ENCODE results near the gene SPRR4.

SPRR4 gene

GRCh38 chr1:152983743-152984142, 13.3 kb downstream of the SPRR4 start, which contains the start of gene SPRR1A:
TSS of gene SPRR1A (plus strand) at chr1:152984081. CDS start at chr1:152985231, 1,150 bp downstream.
- Histone ChIP-seq H2AFZ (ENCODE audit: low read depth, low read length) (no peak within 1 kb of the TSS), H3K14ac (ENCODE audit: low read length in 2 of 2) (no peak within 1 kb of the TSS), H4K8ac (ENCODE audit: low read length) (no peak within 1 kb of the TSS), H3K27me3 (ENCODE audit: control insufficient read depth in 1 of 2, insufficient read depth in 1 of 2, low read length in 2 of 2) (peaks cover 0 to 11% of the 10 kb centered on the region in 2 experiments), H2BK12ac (ENCODE audit: low read length in 2 of 2) (no peak within 1 kb of the TSS), H3K79me1 (replicated peaks; ENCODE audit: low read length, poor library complexity, severe bottlenecking) (no peaks in the 10 kb centered on the region), H3K4me2 (ENCODE audit: low read length, poor library complexity, severe bottlenecking) (no peak within 1 kb of the TSS), H2BK5ac (ENCODE audit: low read depth, low read length, poor library complexity, severe bottlenecking) (no peak within 1 kb of the TSS), H3K9ac (ENCODE audit: low read length) (no peak within 1 kb of the TSS), H2BK15ac (ENCODE audit: low read depth, poor library complexity, severe bottlenecking) (no peak within 1 kb of the TSS), H3K27ac (ENCODE audit: low read length, poor library complexity, severe bottlenecking) (no peak within 1 kb of the TSS), H3K9me3 (ENCODE audit: control insufficient read depth, low read length) (no peaks in the 10 kb centered on the region), H2BK120ac (ENCODE audit: low read depth, low read length) (no peak within 1 kb of the TSS), H4K91ac (ENCODE audit: low read length) (no peak within 1 kb of the TSS), H3K18ac (ENCODE audit: low read depth in 1 of 2, low read length in 2 of 2) (no peak within 1 kb of the TSS), H3K36me3 (ENCODE audit: control insufficient read depth in 1 of 2, insufficient read depth in 2 of 2, low read depth in 1 of 2, low read length in 2 of 2) (no peaks in the 10 kb centered on the region), H2AK5ac (ENCODE audit: low read length, severe bottlenecking) (no peak within 1 kb of the TSS), H3K4me3 (ENCODE audit: insufficient read depth in 1 of 2, low read depth in 1 of 2, low read length in 2 of 2) (no peak within 1 kb of the TSS), H3K4ac (ENCODE audit: low read depth in 1 of 2, low read length in 2 of 2) (no peak within 1 kb of the TSS), H3K23ac (ENCODE audit: low read length in 2 of 2) (no peak within 1 kb of the TSS), H3K4me1 (ENCODE audit: control insufficient read depth, insufficient read depth, low read depth, low read length) (no peaks in the 10 kb centered on the region)
- DNase-seq: no peak
- 100% methylated on average over 2 of the region's 3 CpGs for WGBS

- Histone ChIP-seq H3K79me1 (replicated peaks; ENCODE audit: low read length, poor library complexity, severe bottlenecking) (no peaks in the 10 kb centered on the region), H3K4me3 (ENCODE audit: insufficient read depth in 1 of 2, low read depth in 1 of 2, low read length in 2 of 2) (no peak overlapping the region), H2AK5ac (ENCODE audit: low read length, severe bottlenecking) (no peak overlapping the region), H2BK15ac (ENCODE audit: low read depth, poor library complexity, severe bottlenecking) (no peak overlapping the region), H2BK5ac (ENCODE audit: low read depth, low read length, poor library complexity, severe bottlenecking) (no peak overlapping the region), H3K9ac (ENCODE audit: low read length) (no peak overlapping the region), H3K4me1 (ENCODE audit: control insufficient read depth, insufficient read depth, low read depth, low read length) (no peaks in the 10 kb centered on the region), H2BK12ac (ENCODE audit: low read length in 2 of 2) (no peak overlapping the region), H2AFZ (ENCODE audit: low read depth, low read length) (no peak overlapping the region), H3K27ac (ENCODE audit: low read length, poor library complexity, severe bottlenecking) (no peak overlapping the region), H3K36me3 (ENCODE audit: control insufficient read depth in 1 of 2, insufficient read depth in 2 of 2, low read depth in 1 of 2, low read length in 2 of 2) (no peaks in the 10 kb centered on the region), H3K23ac (ENCODE audit: low read length in 2 of 2) (no peak overlapping the region), H3K14ac (ENCODE audit: low read length in 2 of 2) (no peak overlapping the region), H3K9me3 (ENCODE audit: control insufficient read depth, low read length) (no peaks in the 10 kb centered on the region), H3K4ac (ENCODE audit: low read depth in 1 of 2, low read length in 2 of 2) (no peak overlapping the region), H3K27me3 (ENCODE audit: control insufficient read depth in 1 of 2, insufficient read depth in 1 of 2, low read length in 2 of 2) (peaks cover 0 to 7% of the 10 kb centered on the region in 2 experiments), H4K8ac (ENCODE audit: low read length) (no peak overlapping the region), H3K18ac (ENCODE audit: low read depth in 1 of 2, low read length in 2 of 2) (no peak overlapping the region), H2BK120ac (ENCODE audit: low read depth, low read length) (no peak overlapping the region), H4K91ac (ENCODE audit: low read length) (no peak overlapping the region), H3K4me2 (ENCODE audit: low read length, poor library complexity, severe bottlenecking) (no peak overlapping the region)
- DNase-seq: no peak
- WGBS: 64% methylated on average over 2 of the region's 2 CpGs
Measured at GRCh38 chr1:152986578-152986977, 16.1 kb downstream of the SPRR4 start.

GRCh38 chr1:152993186-152993585, 22.7 kb downstream of the SPRR4 start:
- DNase-seq: no peak
- Histone ChIP-seq H3K4ac (ENCODE audit: low read depth in 1 of 2, low read length in 2 of 2) (no peak overlapping the region), H4K8ac (ENCODE audit: low read length) (no peak overlapping the region), H2AK5ac (ENCODE audit: low read length, severe bottlenecking) (no peak overlapping the region), H3K14ac (ENCODE audit: low read length in 2 of 2) (no peak overlapping the region), H3K4me3 (ENCODE audit: insufficient read depth in 1 of 2, low read depth in 1 of 2, low read length in 2 of 2) (no peak overlapping the region), H4K91ac (ENCODE audit: low read length) (no peak overlapping the region), H3K23ac (ENCODE audit: low read length in 2 of 2) (no peak overlapping the region), H2BK5ac (ENCODE audit: low read depth, low read length, poor library complexity, severe bottlenecking) (no peak overlapping the region), H3K4me1 (ENCODE audit: control insufficient read depth, insufficient read depth, low read depth, low read length) (no peaks in the 10 kb centered on the region), H2AFZ (ENCODE audit: low read depth, low read length) (no peak overlapping the region), H3K18ac (ENCODE audit: low read depth in 1 of 2, low read length in 2 of 2) (no peak overlapping the region), H3K27me3 (ENCODE audit: control insufficient read depth in 1 of 2, insufficient read depth in 1 of 2, low read length in 2 of 2) (peaks cover 0 to 3% of the 10 kb centered on the region in 2 experiments), H3K4me2 (ENCODE audit: low read length, poor library complexity, severe bottlenecking) (no peak overlapping the region), H3K9ac (ENCODE audit: low read length) (no peak overlapping the region), H2BK15ac (ENCODE audit: low read depth, poor library complexity, severe bottlenecking) (no peak overlapping the region), H3K79me1 (replicated peaks; ENCODE audit: low read length, poor library complexity, severe bottlenecking) (no peaks in the 10 kb centered on the region), H3K9me3 (ENCODE audit: control insufficient read depth, low read length) (no peaks in the 10 kb centered on the region), H3K27ac (ENCODE audit: low read length, poor library complexity, severe bottlenecking) (no peak overlapping the region), H2BK120ac (ENCODE audit: low read depth, low read length) (no peak overlapping the region), H3K36me3 (ENCODE audit: control insufficient read depth in 1 of 2, insufficient read depth in 2 of 2, low read depth in 1 of 2, low read length in 2 of 2) (no peaks in the 10 kb centered on the region), H2BK12ac (ENCODE audit: low read length in 2 of 2) (no peak overlapping the region)
- WGBS: 49% methylated on average over 4 of the region's 6 CpGs

- Histone ChIP-seq H4K8ac (ENCODE audit: low read length) (no peak overlapping the region), H2BK5ac (ENCODE audit: low read depth, low read length, poor library complexity, severe bottlenecking) (no peak overlapping the region), H3K18ac (ENCODE audit: low read depth in 1 of 2, low read length in 2 of 2) (no peak overlapping the region), H3K4me1 (ENCODE audit: control insufficient read depth, insufficient read depth, low read depth, low read length) (no peaks in the 10 kb centered on the region), H2BK12ac (ENCODE audit: low read length in 2 of 2) (no peak overlapping the region), H3K27ac (ENCODE audit: low read length, poor library complexity, severe bottlenecking) (no peak overlapping the region), H3K4me2 (ENCODE audit: low read length, poor library complexity, severe bottlenecking) (no peak overlapping the region), H3K4ac (ENCODE audit: low read depth in 1 of 2, low read length in 2 of 2) (no peak overlapping the region), H3K4me3 (ENCODE audit: insufficient read depth in 1 of 2, low read depth in 1 of 2, low read length in 2 of 2) (no peak overlapping the region), H4K91ac (ENCODE audit: low read length) (no peak overlapping the region), H3K23ac (ENCODE audit: low read length in 2 of 2) (no peak overlapping the region), H3K9me3 (ENCODE audit: control insufficient read depth, low read length) (no peaks in the 10 kb centered on the region), H3K27me3 (ENCODE audit: control insufficient read depth in 1 of 2, insufficient read depth in 1 of 2, low read length in 2 of 2) (no peaks in the 10 kb centered on the region), H3K9ac (ENCODE audit: low read length) (no peak overlapping the region), H3K79me1 (replicated peaks; ENCODE audit: low read length, poor library complexity, severe bottlenecking) (no peaks in the 10 kb centered on the region), H2AK5ac (ENCODE audit: low read length, severe bottlenecking) (no peak overlapping the region), H3K14ac (ENCODE audit: low read length in 2 of 2) (no peak overlapping the region), H2BK15ac (ENCODE audit: low read depth, poor library complexity, severe bottlenecking) (no peak overlapping the region), H2BK120ac (ENCODE audit: low read depth, low read length) (no peak overlapping the region), H3K36me3 (ENCODE audit: control insufficient read depth in 1 of 2, insufficient read depth in 2 of 2, low read depth in 1 of 2, low read length in 2 of 2) (no peaks in the 10 kb centered on the region), H2AFZ (ENCODE audit: low read depth, low read length) (no peak overlapping the region)
- no CpG with 5 or more reads among the region's 1 CpG for WGBS
- no peak for DNase-seq
Measured at GRCh38 chr1:152995842-152996241, 25.4 kb downstream of the SPRR4 start.

All from mesenchymal stem cell (in vitro differentiated cells and primary cell).